ENCODE results near the gene ZNF646.

Gene ZNF646

GRCh38 chr16:31132303-31132979, 58.2 kb downstream of the ZNF646 start:
- DNase-seq, result no peak

GRCh38 chr16:31133046-31133501, 58.9 kb downstream of the ZNF646 start:
- no peak for DNase-seq
